GM18861 (cell line): ENCODE data around the gene MMP24.
"Not testable (repeated sequence)": the region's sequence is repeated elsewhere in the genome, so short reads cannot be mapped to it uniquely, and the experiment has no call there.

Experiments used
- ATAC-seq: cut with Tn5 transposase; IDR thresholded peaks from one replicate; pipeline ENCODE4 v1.9.1; 2021; ENCODE audit not compliant: unreplicated experiment

The MMP24 gene

DNA sequence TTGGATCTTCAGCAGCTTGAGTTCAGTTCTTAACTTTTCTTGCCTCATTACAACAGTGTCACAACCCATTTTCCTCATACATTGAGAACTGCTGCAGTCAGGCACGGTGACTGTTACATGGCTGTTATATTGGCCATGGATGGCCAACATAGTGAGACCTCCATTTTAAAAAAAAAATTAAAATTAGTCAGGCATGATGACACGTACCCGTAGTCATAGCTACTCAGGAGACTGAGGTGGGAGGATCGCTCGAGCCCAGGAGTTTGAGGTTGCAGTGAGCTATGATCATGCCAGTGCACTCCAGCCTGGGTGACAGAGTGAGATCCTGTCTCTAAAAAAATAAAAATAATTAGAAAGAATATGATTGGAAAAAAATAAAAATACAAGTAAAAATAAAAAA, 9.9 kb upstream of the MMP24 start:
- no peak for ATAC-seq

DNA sequence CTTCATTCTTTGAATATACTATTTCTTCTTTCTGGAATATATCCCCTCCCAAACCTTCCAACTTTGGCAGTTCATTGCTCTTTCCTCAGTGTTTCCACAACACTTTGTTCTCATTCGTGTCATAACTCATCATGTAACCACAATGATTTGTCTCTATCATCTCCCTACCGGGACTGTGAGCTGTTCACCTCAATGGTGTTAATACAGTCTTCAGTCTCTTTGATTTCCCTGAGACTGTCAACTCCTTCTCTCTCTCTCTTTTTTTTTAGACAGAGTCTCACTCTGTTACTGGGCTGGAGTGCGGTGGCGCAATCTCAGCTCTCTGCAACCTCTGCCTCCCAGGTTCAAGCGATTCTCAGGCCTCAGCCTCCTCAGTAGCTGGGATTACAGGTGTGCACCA, 2.5 kb upstream of the MMP24 start:
- no peak for ATAC-seq

DNA sequence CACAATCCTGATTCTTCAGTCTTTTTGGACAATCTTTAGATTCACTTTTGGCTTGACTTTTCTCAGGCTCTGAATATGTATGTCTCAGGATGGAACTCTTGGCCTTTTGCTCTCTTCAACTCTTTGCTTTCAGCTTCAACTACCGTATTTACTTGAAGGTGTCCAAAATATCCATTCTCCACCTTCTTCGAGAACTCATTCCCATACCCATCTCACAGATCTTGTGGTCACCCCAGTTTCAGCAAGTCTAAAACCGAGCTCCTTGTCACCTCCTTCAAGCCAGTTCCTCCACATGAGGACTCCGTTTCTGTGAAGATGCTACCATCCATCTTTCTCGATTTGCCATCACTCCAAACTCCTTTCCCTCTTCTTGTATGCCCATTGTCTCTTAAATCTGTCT, 2.0 kb upstream of the MMP24 start:
- ATAC-seq, result no peak

DNA sequence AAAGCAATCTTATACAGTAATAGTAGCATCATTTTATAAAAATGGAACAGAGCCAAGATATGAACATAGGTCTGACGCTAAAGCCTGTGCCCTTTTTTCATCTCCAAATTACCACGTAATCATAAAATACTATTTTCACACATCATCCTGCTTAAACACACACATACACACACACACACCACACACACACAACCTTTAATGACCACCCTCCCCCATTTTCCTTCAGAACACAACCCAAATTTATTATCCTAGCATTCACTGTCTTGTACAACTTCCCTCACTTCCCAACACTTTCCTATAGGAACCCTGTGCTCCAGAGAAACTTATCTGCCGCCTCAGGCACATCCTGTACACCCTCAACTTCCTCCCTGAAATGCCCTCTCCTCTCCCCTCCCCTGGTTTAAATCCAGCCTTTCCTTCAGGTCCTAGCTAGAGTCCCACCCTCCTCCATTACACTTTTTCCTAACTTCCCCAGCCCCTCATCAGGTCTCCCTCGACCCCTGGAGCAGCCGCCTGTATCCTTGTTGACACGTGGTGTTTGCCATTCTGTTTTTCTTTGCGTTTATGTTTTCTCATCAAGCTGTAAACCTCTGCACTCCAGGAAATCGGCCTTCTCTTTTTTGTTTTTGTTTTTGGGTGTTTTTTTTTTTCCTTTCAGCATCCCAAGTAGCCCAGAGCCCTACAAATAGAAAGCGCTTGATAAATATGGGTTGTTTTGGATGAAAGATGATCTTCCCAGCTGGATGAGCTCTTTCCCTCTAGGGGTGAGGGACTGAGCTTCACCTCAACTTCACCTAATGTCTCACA, 968 bp upstream of the MMP24 start:
- ATAC-seq, result no peak

DNA sequence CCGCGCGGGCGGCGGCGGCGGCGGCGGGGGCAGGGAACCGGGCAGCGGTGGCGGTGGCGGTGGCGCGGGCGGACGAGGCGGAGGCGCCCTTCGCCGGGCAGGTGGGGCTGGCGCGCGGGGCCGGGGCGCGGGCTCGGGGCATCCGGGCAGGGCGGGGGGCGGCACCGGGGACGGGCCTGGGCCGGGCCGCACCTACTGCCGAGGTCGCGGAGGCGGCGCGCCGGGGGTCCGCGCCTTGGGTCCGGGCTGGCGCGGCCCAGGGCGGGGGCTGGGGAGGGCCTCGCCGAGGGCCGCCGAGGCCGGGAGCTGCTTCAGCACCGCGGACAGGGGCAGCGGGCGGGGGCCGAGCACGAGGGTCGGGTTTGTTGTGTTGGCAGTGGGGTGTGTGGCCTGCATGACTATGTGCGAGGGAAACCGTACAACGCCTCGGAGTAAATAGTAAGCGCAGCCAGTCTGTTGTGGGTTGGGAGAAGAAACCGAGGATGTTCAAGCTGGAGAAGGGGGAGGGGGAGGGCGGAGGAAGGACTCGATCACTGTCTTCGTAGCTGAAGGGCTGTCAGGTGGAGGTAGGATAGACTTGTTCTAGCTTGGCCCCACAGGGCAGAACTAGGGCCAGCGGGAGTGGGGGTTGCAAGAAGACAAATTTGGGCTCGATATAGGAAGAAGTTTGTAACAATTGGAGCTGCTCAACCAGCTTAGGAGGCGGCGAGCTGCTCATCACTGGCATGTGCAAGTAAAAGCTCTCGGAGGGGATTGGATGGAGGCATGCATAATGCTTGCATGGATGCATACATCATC, 593 bp downstream of the MMP24 start:
- ATAC-seq, result no peak

DNA sequence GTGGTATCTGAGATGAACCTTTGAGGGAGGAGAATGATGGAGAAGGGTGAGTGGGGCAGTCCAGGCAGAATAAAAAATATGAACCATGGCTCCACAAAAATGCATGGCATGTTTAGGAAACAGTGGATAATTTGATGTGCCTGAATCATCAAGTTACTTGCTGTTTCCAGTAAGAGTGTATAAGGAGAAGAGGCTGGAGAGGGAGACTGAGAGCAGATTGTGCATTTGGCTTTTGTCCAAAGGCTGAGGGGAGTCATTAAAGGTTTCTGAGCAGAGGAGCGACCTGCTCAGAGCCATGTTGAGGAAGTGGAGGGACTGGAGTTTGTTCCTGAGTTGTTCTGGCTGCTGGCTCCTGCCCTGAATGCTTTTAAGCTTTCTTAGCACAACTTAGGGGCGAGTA, 6.1 kb downstream of the MMP24 start:
- no peak for ATAC-seq

DNA sequence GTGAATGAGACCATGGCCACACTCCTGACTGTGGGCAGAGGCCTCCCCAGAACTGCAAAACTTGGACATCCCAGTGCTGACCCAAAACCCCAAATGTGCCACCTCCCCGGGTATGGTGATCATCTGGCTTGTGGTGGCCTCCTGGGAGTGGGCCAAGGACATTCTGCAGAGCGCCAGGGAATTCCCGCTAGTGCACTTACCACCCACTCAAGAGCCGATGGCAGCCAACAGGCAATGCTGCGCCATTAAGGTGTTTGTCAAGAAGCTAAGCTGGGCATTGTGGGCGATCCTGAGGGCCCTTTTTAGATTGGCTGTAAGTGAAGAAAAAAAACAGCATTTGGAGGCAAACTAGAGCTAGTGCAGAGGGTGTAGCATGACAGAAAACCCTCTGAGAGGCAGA, 9.4 kb downstream of the MMP24 start:
- ATAC-seq, result no peak

DNA sequence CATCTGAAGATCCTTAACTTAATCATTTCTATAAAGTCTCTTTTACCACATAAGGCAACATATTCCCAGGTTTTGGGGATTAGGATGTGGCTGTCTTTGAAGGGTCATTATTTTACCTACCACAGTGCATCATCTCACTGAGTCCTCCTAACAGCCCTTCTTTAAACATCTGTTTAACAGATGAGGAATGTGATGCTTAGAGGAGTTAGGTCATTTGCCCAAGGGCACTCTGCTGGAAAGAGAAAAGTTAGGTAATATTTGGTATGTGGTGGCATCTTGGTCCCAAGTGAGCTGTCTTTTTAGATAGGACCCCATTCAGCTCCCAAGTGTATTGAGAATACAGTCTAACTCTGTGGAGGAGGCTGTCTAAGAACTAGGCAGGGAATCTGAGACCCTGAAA, 11.0 kb downstream of the MMP24 start:
- no peak for ATAC-seq

DNA sequence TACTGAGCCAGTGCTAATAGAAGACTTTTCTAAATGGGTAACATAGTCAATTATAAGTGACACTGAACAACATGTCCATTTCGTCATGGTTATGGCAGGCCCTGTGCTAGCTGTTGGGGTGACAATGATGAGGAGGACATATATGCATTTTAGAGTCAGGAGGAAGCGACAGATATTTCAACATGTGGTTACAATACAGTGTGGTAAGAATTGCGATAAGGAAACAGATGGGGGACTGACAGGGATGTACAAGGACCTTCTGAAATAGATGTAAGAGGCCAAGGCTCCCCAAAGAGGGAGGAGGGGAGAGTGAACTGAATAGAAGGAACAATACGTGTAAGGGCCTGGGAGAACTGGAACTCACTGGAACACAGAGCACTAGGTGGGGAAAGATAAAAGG, 11.7 kb downstream of the MMP24 start:
- no peak for ATAC-seq

DNA sequence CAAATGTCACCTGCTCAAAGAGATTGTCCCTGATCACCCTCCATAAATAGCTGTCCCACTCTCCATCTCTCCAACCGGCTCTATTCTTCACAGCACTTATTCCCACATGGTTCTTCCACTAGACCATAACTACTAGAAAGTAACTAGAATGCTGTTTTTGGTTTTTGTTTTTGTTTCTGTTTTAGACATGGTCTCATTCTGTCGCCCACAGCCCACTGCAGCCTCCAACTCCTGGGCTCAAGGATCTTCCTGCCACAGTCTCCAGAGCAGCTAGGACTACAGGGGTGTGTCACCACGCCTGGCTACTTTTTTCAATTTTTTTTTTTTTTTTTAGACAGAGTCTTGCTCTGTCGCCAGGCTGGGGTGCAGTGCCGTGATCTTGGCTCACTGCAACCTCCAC, 12.2 kb downstream of the MMP24 start:
- no peak for ATAC-seq

DNA sequence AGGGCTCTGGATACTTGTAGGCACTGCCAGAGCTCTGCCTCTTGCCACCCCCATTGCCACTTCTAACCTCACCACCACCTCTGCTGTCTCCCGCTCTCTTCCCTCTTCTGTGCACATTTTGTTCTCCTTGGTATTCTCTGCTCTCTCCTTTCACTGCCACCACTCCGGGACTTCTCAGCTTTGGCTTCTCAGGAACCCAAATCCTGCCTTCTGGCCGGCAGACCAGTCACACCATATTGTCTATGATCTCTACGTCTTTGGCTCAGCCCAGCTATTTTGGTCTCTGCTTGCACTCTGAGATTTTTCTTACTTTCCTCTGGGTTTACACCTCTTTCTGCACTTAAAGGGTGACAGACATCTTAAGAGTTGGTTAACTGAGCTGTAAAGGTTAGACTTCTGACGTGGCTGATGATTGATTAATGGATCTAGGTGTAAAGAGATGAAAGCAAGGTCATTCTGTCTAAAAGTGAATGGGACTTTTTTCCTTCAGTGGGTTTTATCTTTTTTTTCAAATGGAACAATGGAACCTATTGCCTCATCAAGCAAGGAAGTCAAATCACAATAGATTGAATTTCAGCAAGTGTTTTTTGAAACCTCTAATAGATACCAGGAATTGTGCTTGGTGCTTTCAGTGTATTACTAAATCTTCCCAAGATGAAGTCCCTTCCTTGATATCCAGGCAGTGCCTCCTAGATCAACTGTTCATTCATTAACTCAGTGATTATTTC, 13.8 kb downstream of the MMP24 start:
- no peak for ATAC-seq

DNA sequence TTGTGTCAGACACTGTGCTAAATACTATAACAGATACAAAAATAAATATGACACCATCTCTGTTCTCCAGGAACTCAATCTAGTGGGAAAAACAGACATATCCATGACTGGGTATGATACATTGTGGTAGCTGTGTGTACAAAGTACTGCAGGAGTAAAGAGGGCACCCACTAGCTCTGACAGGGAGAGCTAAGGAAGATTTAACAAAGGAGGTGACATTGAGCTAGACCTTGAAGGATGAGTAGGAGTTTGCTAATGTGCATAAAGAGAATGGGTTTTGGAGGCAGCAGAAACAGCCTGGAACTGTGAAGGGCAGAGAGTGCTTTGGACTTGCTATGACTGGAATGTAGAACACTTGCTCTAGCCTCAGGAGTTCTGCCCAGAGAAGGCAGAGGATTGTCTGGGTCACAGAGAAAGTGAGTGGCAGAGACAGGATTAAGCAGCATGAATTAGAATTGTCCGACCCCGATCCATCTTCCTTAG, 14.4 kb downstream of the MMP24 start:
- no peak for ATAC-seq

DNA sequence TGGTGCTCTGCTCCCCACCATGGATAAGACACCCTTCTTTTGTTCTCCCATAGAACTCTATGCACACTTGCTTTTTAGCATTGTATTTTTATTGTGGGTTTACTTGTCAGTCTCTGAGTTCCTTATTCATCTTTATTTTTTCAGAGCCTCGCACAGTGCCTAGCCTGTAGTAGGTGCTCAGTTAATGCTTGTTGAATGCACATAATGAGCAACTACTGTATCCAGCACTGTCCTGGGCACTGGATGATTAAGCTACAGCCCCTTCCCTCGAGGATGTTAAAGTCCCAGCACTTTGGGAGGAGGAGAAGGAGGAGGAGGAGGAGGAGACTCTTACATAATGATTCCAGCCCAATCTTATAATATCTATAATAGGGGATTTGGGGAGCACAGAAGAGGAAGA, 16.8 kb downstream of the MMP24 start:
- ATAC-seq, result no peak

DNA sequence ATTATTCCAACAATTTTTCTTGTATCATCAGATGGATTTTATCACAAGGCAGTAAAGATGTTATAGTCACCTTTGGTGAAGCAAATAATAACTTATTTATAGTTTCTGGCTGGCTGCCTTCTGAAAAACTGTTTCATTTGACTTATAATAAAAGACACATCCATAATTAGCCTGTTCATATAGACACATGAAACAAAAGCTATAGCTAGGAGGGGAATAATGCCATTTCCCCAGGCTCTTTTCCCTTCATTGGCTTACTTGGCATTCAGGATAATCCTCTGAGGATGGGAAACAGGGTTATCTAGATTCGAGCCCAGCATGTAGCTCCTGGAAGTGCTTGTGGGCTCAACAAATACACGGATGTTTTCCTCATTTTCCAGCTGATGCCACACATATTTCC, 17.5 kb downstream of the MMP24 start:
- no peak for ATAC-seq

DNA sequence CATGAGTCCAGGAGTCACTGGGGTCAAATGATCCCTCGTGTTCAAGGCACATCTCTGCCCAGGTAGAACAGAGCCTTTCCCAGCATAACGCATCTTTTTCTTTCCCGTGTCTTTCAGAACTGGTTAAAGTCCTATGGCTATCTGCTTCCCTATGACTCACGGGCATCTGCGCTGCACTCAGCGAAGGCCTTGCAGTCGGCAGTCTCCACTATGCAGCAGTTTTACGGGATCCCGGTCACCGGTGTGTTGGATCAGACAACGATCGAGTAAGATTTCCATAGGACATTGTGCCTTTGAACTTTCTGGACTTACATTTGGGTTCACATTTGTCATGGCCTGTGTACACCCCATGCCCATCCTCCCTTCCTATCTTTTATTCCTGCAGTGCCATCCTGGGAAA, 20.2 kb downstream of the MMP24 start:
- no peak for ATAC-seq

DNA sequence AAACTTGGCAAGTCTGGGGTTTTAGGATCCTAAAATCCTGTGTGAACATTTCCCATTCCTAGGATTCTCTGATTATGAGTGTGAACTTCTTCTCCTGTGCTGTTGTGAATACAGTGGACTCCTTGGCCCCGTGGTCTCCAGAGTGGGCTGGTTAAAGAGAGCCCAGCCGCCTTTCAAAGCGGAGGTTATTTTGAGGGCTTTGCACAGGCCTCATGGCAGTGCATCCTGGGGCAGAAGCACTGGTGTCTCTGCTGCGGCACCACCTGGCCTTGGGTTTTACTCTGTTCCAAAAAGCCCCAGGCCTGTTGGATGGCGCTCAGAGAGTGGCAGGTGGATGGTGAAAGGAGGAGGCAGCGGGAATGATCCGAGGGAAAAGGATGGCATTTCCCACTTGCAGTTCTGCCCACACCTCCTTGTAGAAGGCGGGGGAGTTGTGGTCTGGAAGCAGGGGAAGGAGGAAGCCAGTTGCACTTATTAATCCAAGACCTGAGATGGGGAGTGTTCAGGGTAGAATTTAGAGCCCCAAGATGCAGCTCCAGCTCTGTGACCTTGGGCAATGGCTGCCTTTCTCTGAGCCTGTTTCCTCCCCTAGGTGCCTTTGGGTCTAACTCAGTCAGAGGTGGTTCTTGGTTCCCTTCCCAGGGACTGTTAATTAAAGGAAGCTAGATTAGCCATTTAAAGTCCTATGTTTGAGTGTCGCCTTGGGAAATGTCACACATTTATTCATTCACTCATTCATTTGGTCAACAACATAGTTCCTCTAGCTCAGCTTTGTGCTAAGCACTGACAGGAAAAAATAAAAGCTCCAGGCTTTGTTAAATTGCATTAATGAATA, 22.4 kb downstream of the MMP24 start:
- ATAC-seq, result no peak

DNA sequence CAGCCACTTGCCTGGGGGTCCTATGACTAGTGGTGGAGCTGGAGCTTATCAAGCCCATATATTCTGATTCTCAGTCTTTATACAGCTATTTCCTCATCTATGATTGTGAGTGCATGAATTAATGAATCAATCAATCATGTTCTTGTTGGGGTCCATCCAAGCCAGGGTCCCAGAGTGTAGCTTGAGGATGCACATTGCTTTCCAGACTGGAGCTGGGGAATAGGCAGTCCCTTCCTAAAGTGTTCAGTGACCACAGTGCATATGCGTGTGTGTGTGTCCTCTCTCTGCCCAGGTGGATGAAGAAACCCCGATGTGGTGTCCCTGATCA, 25.1 kb downstream of the MMP24 start:
- ATAC-seq, result no peak

DNA sequence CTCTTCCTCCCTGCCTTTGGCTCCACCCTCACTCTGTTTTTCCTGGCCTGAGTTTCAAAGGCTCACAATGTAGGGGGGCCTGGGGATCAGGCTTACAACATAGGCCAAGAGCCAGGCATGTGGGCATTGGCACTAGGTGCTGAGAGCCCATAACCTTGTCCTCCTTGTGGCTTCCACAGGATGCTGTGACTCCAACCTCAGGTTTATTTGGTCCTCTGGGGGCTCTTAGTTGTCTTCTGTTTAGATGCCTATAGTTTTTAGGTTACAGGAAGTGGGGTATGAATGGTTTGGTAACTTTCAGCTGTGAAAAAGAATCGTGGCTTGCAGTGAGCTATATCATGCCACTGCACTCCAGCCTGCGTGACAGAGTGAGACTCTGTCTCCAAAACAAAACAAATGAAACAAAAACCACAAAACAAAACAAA, 25.6 kb downstream of the MMP24 start:
- peak; percentile 57 for ATAC-seq

DNA sequence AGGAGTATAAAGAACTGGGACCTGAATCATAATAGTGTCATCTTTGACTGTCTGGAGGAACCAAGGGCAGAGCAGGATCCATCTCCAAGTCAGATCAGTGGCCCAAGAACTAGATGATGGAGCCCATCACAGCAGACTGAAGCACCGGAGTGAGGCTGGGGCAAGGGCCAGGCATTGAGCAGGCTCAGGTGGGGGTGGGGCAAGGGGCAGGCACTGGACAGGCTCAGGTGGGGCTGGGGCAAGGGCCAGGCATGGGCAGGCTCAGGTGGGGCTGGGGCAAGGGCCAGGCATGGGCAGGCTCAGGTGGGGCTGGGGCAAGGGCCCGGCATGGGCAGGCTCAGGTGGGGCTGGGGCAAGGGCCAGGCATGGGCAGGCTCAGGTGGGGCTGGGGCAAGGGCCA, 26.1 kb downstream of the MMP24 start:
- not testable (repeated sequence) for ATAC-seq

DNA sequence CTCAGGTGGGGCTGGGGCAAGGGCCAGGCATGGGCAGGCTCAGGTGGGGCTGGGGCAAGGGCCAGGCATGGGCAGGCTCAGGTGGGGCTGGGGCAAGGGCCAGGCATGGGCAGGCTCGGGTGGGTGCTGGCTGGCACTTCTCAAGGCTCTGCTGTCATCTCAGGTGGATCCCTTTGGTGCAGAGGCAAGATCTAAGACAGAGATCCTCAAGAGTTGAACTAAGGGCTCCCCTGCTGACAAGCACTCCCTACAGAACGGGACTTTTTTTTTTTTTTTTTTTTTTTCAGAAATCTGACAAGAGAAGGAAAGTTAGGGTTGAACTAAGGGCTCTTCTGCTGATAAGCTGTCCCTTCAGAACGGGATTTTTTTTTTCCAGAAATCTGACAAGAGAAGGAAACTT, 26.5 kb downstream of the MMP24 start:
- ATAC-seq, result no peak

DNA sequence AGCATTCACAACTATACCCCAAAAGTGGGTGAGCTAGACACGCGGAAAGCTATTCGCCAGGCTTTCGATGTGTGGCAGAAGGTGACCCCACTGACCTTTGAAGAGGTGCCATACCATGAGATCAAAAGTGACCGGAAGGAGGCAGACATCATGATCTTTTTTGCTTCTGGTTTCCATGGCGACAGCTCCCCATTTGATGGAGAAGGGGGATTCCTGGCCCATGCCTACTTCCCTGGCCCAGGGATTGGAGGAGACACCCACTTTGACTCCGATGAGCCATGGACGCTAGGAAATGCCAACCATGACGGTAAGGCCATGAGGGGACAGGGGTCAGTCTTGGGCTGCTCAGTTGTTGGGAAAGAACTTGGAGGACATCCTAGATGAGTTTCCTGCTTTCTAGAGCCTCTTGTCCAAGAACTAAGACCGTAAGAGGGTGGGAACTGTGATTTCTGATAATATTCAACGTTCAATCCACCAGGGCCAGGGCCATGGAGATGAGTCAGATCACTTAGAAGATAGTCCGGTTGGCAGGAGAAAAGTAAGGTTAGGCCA, 28.0 kb downstream of the MMP24 start:
- ATAC-seq, result no peak
